Measurements from ENCODE around the gene SLC6A4. TPM values are rescaled to one million over a fixed set of nuclear protein-coding genes. Genes with fewer than 3 reads are reported as not detected.

The SLC6A4 gene
- 9.4 and 34.7 TPM in 2 replicates for total RNA-seq (ENCODE audit: low replicate concordance)
- long read RNA-seq, full-length matches to known transcripts = 6 of 29 reads
- long read RNA-seq, partial matches to known transcripts = 8 of 29 reads
- long read RNA-seq, other reads (novel, unspliced or antisense) = 15 of 29 reads

DNA sequence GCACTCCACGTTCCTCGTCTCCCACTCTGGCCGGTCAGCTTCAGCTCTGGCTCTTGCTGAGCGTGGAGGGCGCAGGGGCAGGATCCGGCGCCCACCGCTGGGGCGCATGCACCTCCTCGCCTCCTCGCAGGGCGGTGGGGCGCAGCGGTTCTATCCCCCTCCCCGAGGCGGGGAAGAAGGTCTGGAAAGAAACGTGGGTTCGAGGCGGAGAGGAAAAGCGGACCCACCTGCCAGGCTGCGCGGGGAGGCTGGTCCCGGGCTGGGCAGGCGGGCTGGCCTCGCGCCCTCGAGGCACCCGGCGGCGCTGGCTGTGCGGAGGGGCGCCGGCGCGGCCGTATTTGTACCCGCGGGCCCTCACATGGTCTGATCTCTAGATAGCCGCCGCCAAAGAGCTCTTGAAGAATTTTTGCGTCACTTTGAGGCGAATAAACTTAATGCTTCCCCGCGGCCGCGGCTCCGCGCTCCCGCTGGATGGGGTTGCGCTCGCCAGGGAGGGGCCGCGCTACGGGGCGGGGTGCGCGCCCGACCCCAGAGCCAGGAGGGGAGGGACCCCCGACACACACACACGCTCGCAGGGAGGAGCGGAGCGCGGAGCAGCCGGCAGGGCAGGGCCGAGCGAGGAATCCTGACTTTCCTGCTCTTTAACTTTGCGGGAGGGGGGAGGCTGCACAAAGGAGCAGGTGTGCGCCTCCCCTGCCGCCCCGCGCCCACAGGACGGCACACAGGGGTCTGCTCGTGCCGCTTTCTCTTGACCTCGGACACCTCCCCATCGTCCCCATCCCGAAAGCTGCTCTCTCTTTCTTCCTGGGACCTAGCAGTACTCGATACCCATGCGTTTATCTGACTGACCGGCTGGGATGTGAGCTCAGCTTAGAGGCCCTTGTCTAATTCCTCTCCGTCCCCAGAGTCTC is at the start of gene SLC6A4:
SLC6A4 (minus strand) TSS at position 312 of the 911 bp plus-strand sequence. CDS start 13,739 bp downstream, outside the sequence.
- Mint-ChIP-seq H3K4me3 (peak within 1 kb of the TSS; percentile 93), H3K36me3 (no peaks in the 10 kb centered on the region), H3K4me1 (ENCODE audit: unreplicated experiment) (peaks cover 31% of the 10 kb centered on the region), H3K9me3 (peaks cover 4% of the 10 kb centered on the region), H3K27ac (peak within 1 kb of the TSS; percentile 99), H3K27me3 (peaks cover 80% of the 10 kb centered on the region)
- DNase-seq (ENCODE audit: extremely low spot score, unreplicated experiment) = no peak
- TF ChIP-seq, protein P1, sequence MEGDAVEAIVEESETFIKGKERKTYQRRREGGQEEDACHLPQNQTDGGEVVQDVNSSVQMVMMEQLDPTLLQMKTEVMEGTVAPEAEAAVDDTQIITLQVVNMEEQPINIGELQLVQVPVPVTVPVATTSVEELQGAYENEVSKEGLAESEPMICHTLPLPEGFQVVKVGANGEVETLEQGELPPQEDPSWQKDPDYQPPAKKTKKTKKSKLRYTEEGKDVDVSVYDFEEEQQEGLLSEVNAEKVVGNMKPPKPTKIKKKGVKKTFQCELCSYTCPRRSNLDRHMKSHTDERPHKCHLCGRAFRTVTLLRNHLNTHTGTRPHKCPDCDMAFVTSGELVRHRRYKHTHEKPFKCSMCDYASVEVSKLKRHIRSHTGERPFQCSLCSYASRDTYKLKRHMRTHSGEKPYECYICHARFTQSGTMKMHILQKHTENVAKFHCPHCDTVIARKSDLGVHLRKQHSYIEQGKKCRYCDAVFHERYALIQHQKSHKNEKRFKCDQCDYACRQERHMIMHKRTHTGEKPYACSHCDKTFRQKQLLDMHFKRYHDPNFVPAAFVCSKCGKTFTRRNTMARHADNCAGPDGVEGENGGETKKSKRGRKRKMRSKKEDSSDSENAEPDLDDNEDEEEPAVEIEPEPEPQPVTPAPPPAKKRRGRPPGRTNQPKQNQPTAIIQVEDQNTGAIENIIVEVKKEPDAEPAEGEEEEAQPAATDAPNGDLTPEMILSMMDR (conservative IDR thresholded peaks at IDR 0.05) = no peak

DNA sequence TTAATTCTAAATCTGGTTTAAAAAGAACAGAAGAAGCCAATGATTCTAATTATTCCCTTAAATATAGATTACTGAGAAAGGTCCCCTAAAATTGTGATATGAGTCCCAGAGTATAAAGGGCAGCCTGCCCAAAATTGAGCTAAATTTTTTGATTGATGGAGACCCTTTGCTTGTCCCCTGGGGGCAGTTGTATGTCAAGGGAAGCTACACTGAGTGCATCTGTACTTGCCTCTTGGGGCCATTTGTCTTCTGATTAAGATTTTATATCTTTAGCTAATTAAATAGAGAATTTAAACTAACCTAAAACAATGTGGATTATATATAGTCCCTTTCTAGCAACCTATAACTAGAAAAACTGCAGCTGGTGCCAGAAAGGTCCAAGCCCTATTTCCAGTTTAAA is 43.7 kb upstream of the SLC6A4 start:
- H3K4me3 Mint-ChIP-seq = no peak overlapping the region
- no peaks in the 10 kb centered on the region for H3K4me1 Mint-ChIP-seq (ENCODE audit: unreplicated experiment)
- H3K36me3 Mint-ChIP-seq = peaks cover 4% of the 10 kb centered on the region
- no peaks in the 10 kb centered on the region for H3K27me3 Mint-ChIP-seq
- H3K27ac Mint-ChIP-seq = no peak overlapping the region
- H3K9me3 Mint-ChIP-seq = no peaks in the 10 kb centered on the region
- DNase-seq (ENCODE audit: extremely low spot score, unreplicated experiment) = no peak
- TF ChIP-seq, protein P1 (conservative IDR thresholded peaks at IDR 0.05) = no peak

DNA sequence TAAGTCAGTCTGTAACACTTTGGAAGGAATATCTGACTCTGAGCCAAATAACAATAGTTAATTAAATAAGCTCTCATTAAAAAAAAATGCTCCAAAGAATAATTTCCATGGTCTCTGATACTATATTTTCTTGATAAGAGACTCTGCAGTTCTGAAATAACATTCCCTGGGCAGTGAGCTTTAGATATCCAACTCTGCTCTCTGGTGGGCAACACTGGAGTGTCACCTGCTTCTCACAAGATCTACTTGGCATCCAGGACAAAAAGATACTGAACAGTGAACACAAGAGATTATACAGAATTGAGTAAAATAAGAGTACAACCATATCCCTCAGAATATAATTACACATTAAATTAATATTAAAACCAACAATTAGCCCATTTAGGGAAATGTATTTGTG is 42.5 kb upstream of the SLC6A4 start:
- TF ChIP-seq, protein P1 (conservative IDR thresholded peaks at IDR 0.05) = peak; percentile 74
- Mint-ChIP-seq H3K36me3 (peaks cover 13% of the 10 kb centered on the region), H3K4me3 (no peak overlapping the region), H3K9me3 (no peaks in the 10 kb centered on the region), H3K4me1 (ENCODE audit: unreplicated experiment) (no peaks in the 10 kb centered on the region), H3K27me3 (no peaks in the 10 kb centered on the region), H3K27ac (no peak overlapping the region)
- no peak for DNase-seq (ENCODE audit: extremely low spot score, unreplicated experiment)

DNA sequence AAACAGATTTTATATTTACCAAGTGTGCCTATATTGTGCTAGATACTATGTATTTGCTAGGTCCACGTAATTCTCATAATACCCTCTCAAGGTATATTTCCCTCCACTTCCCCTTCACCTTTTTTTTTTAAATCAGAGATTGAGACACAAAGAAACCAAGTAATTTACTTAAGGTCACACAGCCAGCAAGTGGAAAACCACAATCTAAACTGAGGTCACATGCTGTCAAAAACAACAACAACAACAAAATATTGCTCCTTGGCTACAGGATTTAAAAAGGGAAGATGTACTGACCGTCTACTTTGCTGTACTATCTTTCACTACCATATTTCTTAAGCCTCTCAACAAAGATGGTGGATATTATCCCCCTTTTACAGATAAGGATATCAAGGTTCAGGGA is 40.4 kb upstream of the SLC6A4 start:
- Mint-ChIP-seq H3K9me3 (no peaks in the 10 kb centered on the region), H3K4me1 (ENCODE audit: unreplicated experiment) (no peaks in the 10 kb centered on the region), H3K36me3 (peaks cover 28% of the 10 kb centered on the region), H3K27ac (no peak overlapping the region), H3K4me3 (no peak overlapping the region), H3K27me3 (no peaks in the 10 kb centered on the region)
- TF ChIP-seq, protein P1 (conservative IDR thresholded peaks at IDR 0.05) = no peak
- no peak for DNase-seq (ENCODE audit: extremely low spot score, unreplicated experiment)

DNA sequence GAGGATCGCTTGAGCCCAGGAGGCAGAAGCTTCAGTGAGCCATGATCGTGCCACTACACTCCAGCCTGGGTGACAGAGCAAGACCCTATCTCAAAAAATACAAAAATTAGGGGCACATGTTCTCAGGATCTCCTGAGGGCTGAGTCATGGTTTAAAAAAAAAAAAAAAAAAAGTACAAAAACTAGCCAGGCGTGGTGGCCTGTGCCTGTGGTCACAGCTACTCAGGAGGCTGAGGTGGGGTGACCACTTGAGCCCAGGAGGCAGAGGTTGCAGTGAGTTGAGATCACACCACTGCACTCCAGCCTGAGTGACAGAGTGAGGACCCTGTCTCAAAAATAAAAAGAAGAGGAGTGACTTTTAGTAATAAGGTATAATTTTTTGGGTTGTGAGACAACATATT is 39.4 kb upstream of the SLC6A4 start:
- H3K27ac Mint-ChIP-seq = no peak overlapping the region
- no peak for DNase-seq (ENCODE audit: extremely low spot score, unreplicated experiment)
- no peaks in the 10 kb centered on the region for H3K27me3 Mint-ChIP-seq
- TF ChIP-seq, protein P1 (conservative IDR thresholded peaks at IDR 0.05) = no peak
- H3K36me3 Mint-ChIP-seq = peaks cover 33% of the 10 kb centered on the region
- no peaks in the 10 kb centered on the region for H3K4me1 Mint-ChIP-seq (ENCODE audit: unreplicated experiment)
- H3K9me3 Mint-ChIP-seq = no peaks in the 10 kb centered on the region
- no peak overlapping the region for H3K4me3 Mint-ChIP-seq

Data from type B pancreatic cell (in vitro differentiated cells).